Nephron (organoid): ENCODE data around the gene VGLL3.

ENCODE experiments used
- H3K27ac Mint-ChIP-seq, 3 experiments: 2 replicates each; pipeline ENCODE4 v1.8.0; 2020; ENCODE audit warnings: mixed read lengths in 3 of 3, mild to moderate bottlenecking in 2 of 3, moderate library complexity in 1 of 3
- H3K27me3 Mint-ChIP-seq: 2 replicates; pipeline ENCODE4 v1.8.0; 2021; ENCODE audit warnings: low read depth, mild to moderate bottlenecking, moderate library complexity, mixed read lengths
- H3K36me3 Mint-ChIP-seq: 2 replicates; pipeline ENCODE4 v1.8.0; 2020; ENCODE audit warnings: low read depth, mixed read lengths
- H3K4me1 Mint-ChIP-seq: 2 replicates; pipeline ENCODE4 v1.8.0; 2020; ENCODE audit warnings: mixed read lengths
- H3K4me3 Mint-ChIP-seq, 3 experiments: 2 replicates each; pipeline ENCODE4 v1.8.0; 2020; ENCODE audit warnings: mild to moderate bottlenecking in 3 of 3, mixed read lengths in 3 of 3, moderate library complexity in 2 of 3
- H3K9me3 Mint-ChIP-seq: 2 replicates; pipeline ENCODE4 v1.8.0; 2020; ENCODE audit warnings: mixed read lengths
- TF ChIP-seq, protein P1 (sequence below), 3 experiments: fragments of 200-600 bp; sonication (generic); IDR thresholded peaks; one replicate each; pipeline ENCODE4 v1.5.0; 2021; ENCODE audit warnings: antibody characterized with exemption in 3 of 3; ENCODE audit not compliant: unreplicated experiment in 3 of 3

The VGLL3 gene

DNA sequence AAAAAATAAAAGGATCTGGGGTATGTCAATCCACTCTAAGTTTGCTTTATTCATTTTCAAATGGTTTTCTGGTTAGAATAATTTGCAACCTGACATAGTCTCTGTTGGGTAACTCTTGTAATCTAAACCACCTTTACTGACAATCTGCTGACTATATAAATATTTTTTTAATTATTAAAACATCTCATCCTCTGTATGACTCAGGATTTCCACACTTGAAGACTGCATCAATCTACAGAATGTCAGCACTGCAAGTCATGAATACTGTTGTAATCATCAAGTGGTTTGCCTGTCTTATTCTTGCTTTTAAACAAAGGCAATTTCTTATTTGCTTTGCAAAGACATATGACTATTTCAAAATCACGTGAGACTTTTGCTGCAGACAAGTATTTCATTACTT is 42.1 kb downstream of the VGLL3 start:
- no peaks in the 10 kb centered on the region for H3K9me3 Mint-ChIP-seq
- H3K27me3 Mint-ChIP-seq: no peaks in the 10 kb centered on the region
- H3K4me1 Mint-ChIP-seq: peaks cover 5% of the 10 kb centered on the region
- TF ChIP-seq, protein P1, sequence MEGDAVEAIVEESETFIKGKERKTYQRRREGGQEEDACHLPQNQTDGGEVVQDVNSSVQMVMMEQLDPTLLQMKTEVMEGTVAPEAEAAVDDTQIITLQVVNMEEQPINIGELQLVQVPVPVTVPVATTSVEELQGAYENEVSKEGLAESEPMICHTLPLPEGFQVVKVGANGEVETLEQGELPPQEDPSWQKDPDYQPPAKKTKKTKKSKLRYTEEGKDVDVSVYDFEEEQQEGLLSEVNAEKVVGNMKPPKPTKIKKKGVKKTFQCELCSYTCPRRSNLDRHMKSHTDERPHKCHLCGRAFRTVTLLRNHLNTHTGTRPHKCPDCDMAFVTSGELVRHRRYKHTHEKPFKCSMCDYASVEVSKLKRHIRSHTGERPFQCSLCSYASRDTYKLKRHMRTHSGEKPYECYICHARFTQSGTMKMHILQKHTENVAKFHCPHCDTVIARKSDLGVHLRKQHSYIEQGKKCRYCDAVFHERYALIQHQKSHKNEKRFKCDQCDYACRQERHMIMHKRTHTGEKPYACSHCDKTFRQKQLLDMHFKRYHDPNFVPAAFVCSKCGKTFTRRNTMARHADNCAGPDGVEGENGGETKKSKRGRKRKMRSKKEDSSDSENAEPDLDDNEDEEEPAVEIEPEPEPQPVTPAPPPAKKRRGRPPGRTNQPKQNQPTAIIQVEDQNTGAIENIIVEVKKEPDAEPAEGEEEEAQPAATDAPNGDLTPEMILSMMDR (IDR thresholded peaks at IDR 0.05; ENCODE audit: unreplicated experiment in 3 of 3): no peak
- H3K27ac Mint-ChIP-seq: no peak overlapping the region
- H3K4me3 Mint-ChIP-seq: no peak overlapping the region
- no peaks in the 10 kb centered on the region for H3K36me3 Mint-ChIP-seq

DNA sequence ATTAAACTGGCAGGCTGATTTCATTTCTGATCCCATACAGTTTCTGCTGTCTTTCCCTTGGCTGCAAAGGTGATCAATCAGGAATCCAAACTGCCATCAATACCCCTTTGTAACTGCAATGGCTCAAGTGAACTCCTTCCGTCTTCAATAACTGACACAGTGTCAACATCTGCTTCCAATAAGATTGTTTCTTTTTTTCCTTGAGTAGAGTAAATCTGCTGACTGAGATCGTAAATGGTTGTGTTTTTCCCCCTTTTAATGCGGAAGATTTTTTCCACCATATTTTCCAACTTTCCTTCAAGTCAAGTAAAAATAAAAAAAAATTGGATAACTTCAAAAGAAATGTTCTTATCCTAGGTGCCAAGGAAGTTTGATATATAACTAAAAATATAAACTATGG is 48.7 kb downstream of the VGLL3 start:
- peaks cover 29% of the 10 kb centered on the region for H3K4me1 Mint-ChIP-seq
- no peaks in the 10 kb centered on the region for H3K9me3 Mint-ChIP-seq
- TF ChIP-seq, protein P1 (IDR thresholded peaks at IDR 0.05; ENCODE audit: unreplicated experiment in 3 of 3): no peak
- H3K27ac Mint-ChIP-seq: no peak overlapping the region
- H3K27me3 Mint-ChIP-seq: no peaks in the 10 kb centered on the region
- H3K36me3 Mint-ChIP-seq: no peaks in the 10 kb centered on the region
- no peak overlapping the region for H3K4me3 Mint-ChIP-seq

DNA sequence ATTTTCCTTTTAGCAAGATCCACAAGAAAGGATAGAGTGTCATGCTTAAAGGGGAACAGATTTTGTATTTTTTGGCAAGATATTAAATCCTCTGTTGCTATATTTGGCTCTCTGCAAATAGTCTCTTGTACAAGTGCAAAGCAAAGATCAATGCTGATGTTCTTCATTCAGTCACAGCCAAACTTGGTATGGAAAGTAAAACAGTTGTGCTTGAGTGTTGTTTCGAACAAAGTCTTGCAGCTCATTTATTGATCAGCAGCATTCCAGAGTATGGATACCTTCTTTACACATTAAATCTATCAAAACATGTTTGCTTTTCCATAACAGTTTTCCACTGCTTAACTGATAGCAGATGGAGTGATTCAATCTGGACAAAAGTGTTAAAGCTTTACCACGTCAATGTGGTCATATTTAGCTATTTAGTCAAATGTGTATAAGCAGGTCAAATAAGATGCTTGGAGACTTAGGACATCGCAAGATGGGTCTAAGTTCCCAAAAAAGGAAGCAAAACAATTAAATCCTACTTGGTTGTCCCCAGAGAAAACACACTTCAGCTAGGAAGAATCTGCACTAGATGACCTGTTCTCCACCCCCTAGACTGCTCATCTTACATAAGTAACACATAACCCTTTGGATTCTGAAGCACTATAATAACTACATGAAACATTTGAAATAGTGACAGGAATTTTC is 52.4 kb downstream of the VGLL3 start:
- H3K27ac Mint-ChIP-seq: peak overlapping the region in 2 of 3 experiments; percentile 22 to 57
- H3K27me3 Mint-ChIP-seq: no peaks in the 10 kb centered on the region
- H3K9me3 Mint-ChIP-seq: peaks cover 2% of the 10 kb centered on the region
- peaks cover 55% of the 10 kb centered on the region for H3K4me1 Mint-ChIP-seq
- H3K36me3 Mint-ChIP-seq: no peaks in the 10 kb centered on the region
- TF ChIP-seq, protein P1 (IDR thresholded peaks at IDR 0.05; ENCODE audit: unreplicated experiment in 3 of 3): no peak
- peak overlapping the region in 1 of 3 experiments; percentile 17 for H3K4me3 Mint-ChIP-seq

DNA sequence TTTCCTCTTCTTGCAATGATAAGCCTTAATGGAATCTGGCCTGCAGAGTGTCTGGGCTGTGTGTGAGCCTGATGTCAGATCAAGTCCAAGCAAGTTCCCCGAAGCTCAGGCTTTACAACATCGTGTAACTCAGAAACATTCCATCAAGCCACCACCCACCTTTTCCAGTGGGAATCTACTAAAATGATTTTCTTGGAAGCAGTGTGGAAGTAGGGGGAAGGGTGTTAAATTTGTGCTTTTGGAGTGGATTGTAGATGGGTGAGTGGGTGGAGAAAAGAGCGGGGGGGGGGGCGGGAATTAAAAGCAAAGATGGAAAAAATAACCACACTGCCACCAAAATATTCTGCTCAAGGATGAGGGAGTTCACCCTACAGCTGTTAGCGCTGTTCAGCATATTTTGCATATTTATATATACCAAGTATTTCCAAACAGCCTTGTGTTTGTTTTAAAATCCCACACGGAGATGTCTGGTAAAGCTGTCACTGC is 53.6 kb downstream of the VGLL3 start:
- TF ChIP-seq, protein P1 (IDR thresholded peaks at IDR 0.05; ENCODE audit: unreplicated experiment in 3 of 3): no peak
- Mint-ChIP-seq H3K36me3 (no peaks in the 10 kb centered on the region), H3K4me1 (peaks cover 54% of the 10 kb centered on the region), H3K4me3 (no peak overlapping the region), H3K9me3 (peaks cover 2% of the 10 kb centered on the region), H3K27ac (peak overlapping the region in 2 of 3 experiments; percentile 52 to 57), H3K27me3 (no peaks in the 10 kb centered on the region)

DNA sequence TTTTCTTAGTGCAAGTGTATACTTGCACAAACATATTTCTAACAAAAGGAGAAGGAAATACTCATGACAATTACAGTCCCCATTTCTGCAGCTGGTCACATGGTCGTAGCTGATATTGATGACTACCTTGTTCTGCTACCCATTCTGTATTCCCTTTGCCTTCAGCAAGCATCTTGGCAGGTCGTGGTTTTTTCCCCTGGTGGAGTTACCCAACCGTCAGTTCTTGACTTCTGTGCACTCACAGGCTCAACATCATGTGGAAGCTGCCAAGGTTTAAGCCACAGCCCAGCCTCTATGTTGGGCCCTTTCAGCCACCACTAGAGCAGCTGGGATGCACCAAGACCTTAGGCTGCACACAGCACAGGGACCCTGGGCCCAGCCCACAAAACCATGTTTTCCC is 56.1 kb downstream of the VGLL3 start:
- Mint-ChIP-seq H3K4me1 (peaks cover 50% of the 10 kb centered on the region), H3K27me3 (no peaks in the 10 kb centered on the region), H3K27ac (no peak overlapping the region), H3K36me3 (no peaks in the 10 kb centered on the region), H3K9me3 (peaks cover 2% of the 10 kb centered on the region), H3K4me3 (no peak overlapping the region)
- TF ChIP-seq, protein P1 (IDR thresholded peaks at IDR 0.05; ENCODE audit: unreplicated experiment in 3 of 3): no peak

DNA sequence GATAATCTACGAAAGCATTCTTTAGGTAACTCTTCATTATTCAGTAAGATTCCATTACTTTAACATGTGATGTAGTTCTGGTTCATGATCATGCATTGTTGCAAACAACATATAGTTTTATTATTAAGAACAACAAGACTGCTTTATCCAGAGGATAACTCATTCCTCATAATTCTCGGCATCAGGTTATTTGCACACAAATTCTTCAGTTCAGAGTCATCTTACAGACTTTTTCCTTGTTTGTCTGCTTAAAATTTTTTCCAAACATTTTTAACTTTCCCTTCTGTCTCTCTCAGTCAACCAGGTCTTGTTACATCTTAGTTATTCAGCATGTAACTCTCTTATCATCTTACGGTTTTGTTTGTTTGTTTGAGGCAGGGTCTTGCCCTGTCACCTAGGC is 60.1 kb downstream of the VGLL3 start:
- Mint-ChIP-seq H3K4me3 (no peak overlapping the region), H3K4me1 (peaks cover 25% of the 10 kb centered on the region), H3K36me3 (no peaks in the 10 kb centered on the region), H3K27ac (no peak overlapping the region), H3K9me3 (no peaks in the 10 kb centered on the region), H3K27me3 (peaks cover 6% of the 10 kb centered on the region)
- TF ChIP-seq, protein P1 (IDR thresholded peaks at IDR 0.05; ENCODE audit: unreplicated experiment in 3 of 3): no peak
